Hematopoietic multipotent progenitor cell treated with erythropoietin and hydrocortisone succinate and interleukin-3 and kit ligand, for 15 days (in vitro differentiated cells): Measurements from ENCODE around the gene TMEM11.
"Not testable (repeated sequence)": the region's sequence is repeated elsewhere in the genome, so short reads cannot be mapped to it uniquely, and the experiment has no call there.

Experiments
- DNase-seq: peaks from one replicate; pipeline ENCODE4 v3.0.0-alpha.2; 2015; ENCODE audit warnings: low spot score

Gene TMEM11

GRCh38 chr17:21242026-21242697 is 28.2 kb upstream of the TMEM11 start:
- DNase-seq, result no peak

- DNase-seq, result no peak
These were observed 27.6 kb upstream of the TMEM11 start for GRCh38 chr17:21241564-21241963.

- no peak for DNase-seq
These were observed 26.6 kb upstream of the TMEM11 start for GRCh38 chr17:21240369-21241055.

GRCh38 chr17:21239680-21240368 is 25.9 kb upstream of the TMEM11 start:
- DNase-seq, result peak; percentile 67

GRCh38 chr17:21235921-21236320 is 22.0 kb upstream of the TMEM11 start:
- no peak for DNase-seq

- DNase-seq, result no peak
These were observed 19.8 kb upstream of the TMEM11 start for GRCh38 chr17:21233581-21234347.

GRCh38 chr17:21232033-21232749 is 18.2 kb upstream of the TMEM11 start:
- no peak for DNase-seq

- no peak for DNase-seq
These were observed 17.6 kb upstream of the TMEM11 start for GRCh38 chr17:21231533-21231932.

GRCh38 chr17:21228845-21229244 is 14.9 kb upstream of the TMEM11 start:
- no peak for DNase-seq

GRCh38 chr17:21228111-21228510 is 14.2 kb upstream of the TMEM11 start:
- no peak for DNase-seq

- not testable (repeated sequence) for DNase-seq
These were observed 13.3 kb upstream of the TMEM11 start for GRCh38 chr17:21227277-21227676.

- DNase-seq, result no peak
These were observed 9.1 kb upstream of the TMEM11 start for GRCh38 chr17:21223086-21223485.

GRCh38 chr17:21218831-21219380 is 4.9 kb upstream of the TMEM11 start:
- DNase-seq, result no peak

- peak; percentile 42 for DNase-seq
These were observed 4.1 kb upstream of the TMEM11 start for GRCh38 chr17:21218101-21218500.

- DNase-seq, result no peak
These were observed 3.4 kb upstream of the TMEM11 start for GRCh38 chr17:21217346-21217745.

- DNase-seq, result peak; percentile 29
These were observed 2.0 kb upstream of the TMEM11 start for GRCh38 chr17:21215935-21216334.

GRCh38 chr17:21214777-21215541 is 998 bp upstream of the TMEM11 start:
- no peak for DNase-seq

GRCh38 chr17:21213638-21214014 is 335 bp downstream of the TMEM11 start:
- DNase-seq, result peak; percentile 36

GRCh38 chr17:21212826-21213637 is 929 bp downstream of the TMEM11 start:
- DNase-seq, result peak; percentile 10
